GM18511 (cell line): Measurements from ENCODE around the gene IRGQ.
"Not testable (repeated sequence)": the region's sequence is repeated elsewhere in the genome, so short reads cannot be mapped to it uniquely, and the experiment has no call there.

Source experiments
- ATAC-seq: cut with Tn5 transposase; IDR thresholded peaks from one replicate; pipeline ENCODE4 v1.9.1; 2021; ENCODE audit warnings: mild to moderate bottlenecking, moderate library complexity; ENCODE audit not compliant: unreplicated experiment

IRGQ gene, protein sequence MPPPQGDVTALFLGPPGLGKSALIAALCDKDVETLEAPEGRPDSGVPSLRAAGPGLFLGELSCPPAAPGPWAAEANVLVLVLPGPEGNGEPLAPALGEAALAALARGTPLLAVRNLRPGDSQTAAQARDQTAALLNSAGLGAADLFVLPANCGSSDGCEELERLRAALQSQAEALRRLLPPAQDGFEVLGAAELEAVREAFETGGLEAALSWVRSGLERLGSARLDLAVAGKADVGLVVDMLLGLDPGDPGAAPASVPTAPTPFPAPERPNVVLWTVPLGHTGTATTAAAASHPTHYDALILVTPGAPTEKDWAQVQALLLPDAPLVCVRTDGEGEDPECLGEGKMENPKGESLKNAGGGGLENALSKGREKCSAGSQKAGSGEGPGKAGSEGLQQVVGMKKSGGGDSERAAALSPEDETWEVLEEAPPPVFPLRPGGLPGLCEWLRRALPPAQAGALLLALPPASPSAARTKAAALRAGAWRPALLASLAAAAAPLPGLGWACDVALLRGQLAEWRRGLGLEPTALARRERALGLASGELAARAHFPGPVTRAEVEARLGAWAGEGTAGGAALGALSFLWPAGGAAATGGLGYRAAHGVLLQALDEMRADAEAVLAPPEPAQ

DNA sequence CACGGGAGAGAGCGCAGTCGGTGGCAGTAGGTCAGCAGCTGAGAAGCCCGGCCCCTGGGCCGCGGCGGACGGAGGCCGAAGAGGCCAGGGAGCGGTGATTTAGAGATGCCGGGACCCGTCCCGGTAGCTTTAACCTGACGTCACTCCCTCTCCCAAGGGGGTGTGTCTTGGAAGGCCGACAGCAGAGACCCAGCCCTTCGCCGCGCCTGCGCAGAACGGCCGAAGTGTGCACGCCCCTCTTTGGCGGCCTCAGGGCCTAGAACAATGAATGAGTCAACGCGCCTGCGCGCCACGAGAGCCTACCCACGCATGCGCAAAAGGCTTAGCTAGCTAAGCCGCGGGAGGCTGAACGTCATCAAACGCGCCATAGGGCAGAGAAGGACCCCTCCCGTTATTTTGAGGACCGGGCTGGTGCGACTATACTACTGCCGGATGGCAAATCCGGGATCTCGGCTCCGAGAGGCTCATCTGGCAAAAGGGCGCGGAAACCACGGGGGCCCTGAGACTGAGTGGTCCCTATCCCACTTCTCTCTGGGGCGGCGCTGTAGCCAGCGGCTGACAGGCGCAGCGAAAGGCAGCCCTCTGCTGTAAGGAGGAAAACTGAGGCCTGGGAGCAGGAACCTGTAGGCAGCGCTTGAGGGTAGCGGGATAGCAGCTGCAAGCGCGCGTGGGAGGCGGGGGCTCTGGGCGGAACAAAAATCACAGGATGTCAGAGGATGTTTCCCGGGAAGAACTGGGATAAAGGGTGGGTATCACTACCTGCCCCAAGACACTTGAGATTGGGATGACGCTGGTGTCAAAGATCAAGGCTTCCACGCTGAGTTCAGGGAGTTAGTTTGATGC, at the start of gene IRGQ, which contains the start of gene ZNF576:
Gene IRGQ (minus strand): TSS at position 136 of the 843 bp plus-strand sequence. CDS start 796 bp downstream, outside the sequence.
Gene ZNF576 (plus strand): TSS at position 597 of the 843 bp plus-strand sequence. CDS start 514 bp downstream, outside the sequence.
- peak; percentile 79 for ATAC-seq

DNA sequence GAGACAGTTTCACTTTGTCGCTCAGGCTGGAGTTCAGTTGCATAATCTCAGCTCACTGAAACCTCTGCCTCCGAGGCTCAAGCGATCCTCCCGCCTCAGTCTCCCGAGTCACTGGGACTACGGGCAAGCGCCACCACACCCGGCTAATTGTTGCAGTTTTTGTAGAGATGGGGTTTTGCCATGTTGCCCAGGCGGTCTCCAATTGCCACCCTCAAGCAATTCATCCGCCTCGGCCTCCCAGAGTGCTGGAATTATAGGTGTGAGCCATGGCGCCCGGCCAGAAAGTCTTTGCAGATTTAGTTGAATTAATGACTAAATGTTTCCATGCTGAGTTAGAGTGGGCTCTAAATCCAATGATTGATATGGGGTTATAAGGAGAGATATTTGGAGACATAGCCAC, 48.2 kb upstream of the IRGQ start:
- ATAC-seq: no peak

DNA sequence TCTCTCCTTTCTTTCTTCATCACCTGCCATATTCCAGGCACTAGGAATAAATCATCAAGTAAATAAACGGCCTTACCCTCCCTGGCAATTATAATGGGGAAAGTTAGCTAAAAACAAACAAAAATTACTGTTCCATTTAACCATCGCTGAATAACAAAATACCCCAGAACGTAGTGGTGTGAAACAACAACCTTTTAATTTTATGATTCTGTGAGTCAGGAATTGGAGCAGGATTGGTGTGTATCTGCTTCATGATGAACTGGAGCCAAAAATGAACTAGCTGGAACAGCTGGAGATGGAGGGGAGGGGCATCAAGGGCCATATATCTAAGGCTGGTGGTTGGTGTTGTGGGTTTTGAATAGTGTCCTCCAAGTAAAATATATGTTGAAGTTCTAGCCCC, 47.4 kb upstream of the IRGQ start:
- no peak for ATAC-seq

DNA sequence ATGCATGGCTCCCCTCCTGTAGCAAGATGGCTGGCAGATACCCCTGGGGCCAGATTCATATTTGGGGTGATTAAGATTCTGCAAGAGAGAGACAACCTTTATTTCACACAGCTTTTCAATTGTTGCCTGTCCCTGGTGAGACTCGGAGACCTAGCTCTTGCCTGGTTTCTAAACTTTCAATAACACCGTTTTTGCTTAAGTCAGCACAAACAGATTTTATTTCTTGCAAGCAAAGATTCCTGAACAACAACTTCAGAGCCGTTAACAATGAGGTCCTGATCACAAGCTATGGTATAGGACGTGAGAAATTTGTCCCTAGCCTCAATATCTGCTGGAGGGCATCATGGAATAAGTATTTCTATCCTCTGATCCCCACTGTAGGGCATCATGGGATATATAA, 46.6 kb upstream of the IRGQ start:
- ATAC-seq: no peak

DNA sequence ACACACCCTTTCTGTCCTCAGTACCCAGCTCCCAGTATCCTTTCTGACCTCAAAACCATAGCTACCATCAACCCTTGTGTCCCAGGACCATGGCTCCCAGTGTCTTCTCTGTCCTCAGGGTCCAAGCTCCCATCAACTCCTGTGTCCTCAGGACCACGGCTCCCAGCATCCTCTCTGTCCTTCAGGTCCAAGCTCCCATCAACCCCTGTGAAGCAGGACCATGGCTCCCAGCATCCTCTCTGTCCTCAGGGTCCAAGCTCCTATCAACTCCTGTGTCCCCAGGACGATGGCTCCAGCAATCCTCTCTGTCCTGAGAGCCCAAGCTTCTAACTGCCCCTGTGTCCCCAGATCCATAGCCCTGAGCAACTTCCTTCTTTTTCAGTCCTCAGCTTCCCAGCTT, 45.4 kb upstream of the IRGQ start:
- no peak for ATAC-seq

DNA sequence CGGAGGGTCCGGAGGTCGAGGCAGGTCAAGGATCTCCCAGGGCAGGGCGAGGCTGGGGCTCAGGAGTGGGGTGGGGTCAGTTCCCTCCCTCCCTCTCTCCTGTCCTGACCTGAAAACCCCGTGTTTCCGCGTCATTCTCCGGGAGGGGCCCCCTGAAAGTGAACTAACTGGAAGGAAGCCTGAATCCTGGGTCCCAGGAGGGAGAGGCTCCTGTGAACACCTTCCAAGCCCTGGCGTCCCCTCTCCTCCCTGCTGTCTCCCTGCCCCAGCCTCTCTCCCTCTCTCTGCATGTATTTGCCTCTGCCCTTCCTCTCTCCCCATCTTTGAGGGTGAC, 44.5 kb upstream of the IRGQ start:
- ATAC-seq: no peak

DNA sequence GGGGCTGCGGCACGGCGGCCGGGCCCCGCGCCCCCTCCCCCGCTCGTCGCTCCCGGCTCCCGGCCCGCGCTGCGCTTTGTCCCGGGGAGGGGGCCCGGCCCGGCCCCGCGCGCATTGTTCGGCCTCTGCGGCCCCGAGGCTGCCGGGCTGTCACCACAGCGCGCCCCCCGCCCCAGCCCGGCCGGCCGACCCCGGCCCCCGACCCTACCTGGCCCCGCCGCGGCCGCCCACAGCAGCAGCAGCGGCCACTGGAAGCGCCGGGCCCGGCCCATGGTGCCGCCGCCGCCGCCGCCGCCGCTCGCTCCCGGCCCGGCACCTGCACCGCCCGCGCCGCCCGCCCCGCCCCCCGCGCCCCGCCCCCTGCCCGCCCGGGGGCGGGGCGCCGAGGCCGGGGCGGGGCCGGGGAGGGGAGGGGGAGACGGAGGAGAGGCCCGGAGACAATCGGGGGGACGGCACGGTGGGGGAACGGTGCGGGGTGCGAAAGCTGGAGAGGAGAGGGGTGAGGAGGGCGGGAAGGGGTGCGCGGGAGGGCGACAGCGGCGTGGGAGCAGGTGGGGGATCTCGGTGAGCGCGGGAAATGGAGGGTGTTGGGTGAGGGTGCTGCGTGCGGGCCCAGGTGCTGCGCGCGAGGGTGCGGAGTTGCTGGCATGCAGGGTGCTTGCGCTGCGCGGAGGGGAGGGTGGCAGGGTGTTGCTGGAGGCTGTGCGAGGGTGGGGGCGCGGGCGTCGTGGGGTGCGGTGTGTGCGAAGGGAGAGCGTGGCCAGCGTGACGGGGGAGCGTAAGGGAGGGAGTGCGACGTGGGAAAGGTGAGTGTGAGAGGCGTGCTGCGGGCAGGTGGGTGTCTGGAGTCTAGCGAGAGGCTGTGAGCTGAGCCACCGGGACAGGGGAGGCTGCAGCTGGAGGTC, 43.8 kb upstream of the IRGQ start, which contains the start of gene CADM4:
Gene CADM4 (minus strand): TSS at position 332 of the 905 bp plus-strand sequence. CDS start 60 bp downstream, at position 272.
- no peak for ATAC-seq

DNA sequence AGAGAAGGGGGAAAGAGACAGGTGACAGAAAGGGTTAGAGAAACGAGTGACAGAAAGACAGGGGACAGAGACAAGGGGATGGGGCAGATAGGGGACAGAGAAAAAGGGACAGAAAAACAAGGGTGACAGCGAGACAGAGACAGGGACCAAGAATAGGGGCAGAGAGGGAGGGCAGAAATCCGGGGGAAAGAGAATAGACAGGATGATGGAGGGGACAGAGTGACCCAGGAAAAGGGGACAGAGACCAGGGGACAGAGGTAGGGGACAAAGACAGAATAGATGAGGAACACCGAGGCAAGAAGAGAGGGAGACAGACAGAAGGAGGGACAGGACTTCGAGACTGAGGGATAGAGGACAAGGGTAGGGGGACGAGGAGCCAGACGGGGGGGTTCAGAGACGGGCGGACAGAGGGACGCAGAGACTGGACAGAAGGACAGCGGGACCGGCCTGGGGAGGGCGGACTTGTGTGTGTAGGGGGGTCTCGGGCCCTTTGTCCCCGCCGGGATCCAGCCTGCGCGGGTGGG, 43.1 kb upstream of the IRGQ start:
- no peak for ATAC-seq

DNA sequence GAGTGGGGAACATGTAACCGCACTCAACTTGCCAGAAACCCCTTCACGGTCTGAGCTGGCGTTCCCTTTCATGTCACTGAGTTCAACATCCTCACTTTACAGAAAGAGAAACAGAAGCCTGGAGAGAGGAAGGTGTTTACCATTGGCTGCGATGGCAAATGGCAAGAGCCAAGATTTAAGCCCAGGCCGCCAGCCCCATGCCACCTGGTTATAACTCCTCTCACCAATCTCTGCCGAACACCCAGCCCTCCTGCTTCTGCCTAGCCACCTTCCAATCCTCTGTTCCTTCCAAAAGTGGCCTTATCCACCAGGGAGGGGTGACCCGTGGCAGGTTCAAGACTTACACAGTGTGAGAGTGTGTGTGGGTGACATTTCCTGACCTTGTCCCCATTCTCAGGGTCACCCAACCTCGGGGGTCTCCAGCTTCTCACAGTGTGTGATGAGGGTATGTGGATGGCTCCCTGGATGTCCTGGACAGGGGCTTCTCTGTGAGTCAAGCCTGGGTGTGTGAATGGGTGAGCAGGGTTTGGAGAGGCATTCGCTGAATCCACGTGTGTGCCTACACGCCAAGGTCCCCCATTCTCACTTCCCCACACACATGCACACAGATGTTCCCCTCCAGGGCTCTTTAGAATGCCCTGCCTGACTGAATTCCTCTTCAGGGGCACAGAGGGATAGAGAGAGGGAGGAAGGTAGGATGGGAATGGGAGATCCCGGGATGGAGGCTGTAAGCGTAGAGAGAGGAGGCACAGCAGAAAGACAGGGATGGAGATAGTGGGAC, 42.5 kb upstream of the IRGQ start:
- ATAC-seq: no peak

DNA sequence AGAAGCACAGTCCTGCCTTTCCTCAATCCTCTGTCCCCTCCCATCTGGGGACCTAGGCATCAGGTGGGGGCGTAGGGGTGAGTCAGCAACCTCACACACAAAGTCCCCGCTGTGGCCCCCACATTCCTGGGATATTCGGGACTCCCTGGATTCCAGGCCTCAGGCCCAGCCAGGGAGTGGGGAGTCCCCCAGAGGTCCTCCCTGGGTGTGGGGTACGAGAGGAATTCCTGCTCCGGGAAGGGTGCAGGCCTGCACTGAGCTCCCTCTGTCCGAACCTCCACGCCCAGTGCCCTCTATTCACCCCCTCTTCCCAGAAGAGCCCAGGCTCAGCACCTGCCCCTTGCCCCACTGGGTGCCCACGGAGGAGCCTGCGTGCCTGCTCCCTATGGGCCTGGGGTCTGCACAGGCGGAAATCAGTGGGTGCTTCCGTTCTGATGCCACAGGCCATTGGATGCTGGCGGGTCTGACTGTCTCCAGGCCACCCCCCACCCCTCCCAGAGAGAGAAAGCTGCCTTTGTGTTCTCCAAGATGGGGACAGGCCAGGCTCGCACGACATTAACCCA, 40.3 kb upstream of the IRGQ start:
- ATAC-seq: no peak

DNA sequence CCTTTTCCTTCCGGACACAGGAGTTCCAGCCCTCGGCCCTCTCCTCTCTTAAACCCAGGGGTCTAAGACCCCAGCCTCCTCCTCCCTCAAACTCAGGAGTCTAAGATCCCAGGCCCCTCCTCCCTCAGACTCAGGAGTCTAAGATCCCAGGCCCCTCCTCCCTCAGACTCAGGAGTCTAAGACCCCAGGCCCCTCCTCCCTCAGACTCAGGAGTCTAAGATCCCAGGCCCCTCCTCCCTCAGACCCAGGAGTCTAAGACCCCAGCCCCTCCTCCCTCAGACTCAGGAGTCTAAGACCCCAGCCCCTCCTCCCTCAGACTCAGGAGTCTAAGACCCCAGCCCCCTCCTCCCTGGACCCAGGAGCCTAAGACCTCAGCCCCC, 39.6 kb upstream of the IRGQ start:
- ATAC-seq: not testable (repeated sequence)

DNA sequence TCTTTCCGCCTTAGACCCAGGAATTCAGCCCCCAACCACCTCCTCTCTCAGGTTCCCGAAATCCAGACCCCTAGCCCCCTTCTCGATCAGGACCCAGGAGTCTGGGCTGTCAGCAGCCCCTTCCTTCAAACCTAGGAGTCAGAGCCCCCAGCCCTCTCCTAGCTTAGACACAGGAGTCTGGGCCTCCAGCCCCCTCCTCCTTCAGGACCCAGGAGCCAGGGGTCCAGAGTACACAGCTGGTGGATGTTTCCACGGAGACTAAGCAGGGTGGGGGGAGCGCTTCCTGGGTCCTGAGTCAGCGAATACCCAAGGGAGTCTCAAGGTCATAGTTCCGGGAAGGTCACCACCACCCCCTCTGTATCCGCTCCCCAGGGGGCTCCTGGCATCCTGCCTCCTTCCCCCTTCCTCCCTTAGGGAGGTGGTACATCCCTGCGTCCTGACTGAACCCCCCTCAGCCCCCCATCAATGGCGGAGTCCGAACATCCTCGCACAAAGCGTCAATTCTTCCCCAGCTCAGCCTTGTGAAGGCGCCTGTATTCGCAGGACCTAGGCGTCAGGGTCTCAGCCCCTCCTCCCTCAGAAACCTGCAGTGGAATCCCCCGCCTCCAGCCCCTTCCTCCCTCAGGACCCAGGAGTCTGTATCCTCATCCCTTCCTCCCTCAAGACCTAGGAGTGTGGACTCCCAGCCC, 39.1 kb upstream of the IRGQ start:
- ATAC-seq: no peak

DNA sequence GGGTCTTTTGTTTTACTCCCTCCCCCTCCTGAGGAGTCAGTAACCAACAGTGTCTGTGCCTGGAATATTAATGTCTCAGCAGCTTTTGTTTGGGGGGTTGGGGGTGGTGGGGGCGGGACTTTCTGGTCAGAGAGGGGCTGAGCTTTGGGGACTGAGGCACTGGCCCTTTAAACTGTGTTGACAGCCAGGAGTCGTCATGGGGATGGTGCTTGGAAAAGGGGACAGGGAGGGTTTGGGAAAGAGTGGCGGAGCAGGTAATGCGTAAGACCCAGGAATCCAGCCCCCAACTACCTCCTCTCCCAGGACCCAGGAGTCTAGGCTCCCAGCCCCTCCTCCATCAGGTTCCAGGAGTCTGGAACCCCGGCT, 38.6 kb upstream of the IRGQ start:
- ATAC-seq: no peak

DNA sequence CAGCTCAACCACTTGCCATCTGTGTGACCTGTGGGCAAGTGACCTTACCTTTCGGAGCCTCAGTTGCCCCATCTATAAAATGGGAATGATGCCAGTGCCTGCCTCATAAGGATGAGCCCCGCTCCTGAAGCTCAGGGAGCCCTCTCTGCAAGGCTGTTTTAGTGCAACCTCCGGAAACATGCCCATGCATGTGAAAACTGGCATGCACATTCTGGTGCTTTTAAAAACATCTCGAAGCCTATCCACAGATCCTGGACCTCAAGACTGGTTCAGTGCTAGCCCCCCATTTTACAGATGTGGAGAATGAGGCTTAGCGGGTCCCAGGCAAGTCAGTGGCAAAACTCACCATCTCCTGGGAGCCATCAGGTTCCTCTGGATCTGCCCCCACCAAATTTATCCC, 38.1 kb upstream of the IRGQ start:
- no peak for ATAC-seq

DNA sequence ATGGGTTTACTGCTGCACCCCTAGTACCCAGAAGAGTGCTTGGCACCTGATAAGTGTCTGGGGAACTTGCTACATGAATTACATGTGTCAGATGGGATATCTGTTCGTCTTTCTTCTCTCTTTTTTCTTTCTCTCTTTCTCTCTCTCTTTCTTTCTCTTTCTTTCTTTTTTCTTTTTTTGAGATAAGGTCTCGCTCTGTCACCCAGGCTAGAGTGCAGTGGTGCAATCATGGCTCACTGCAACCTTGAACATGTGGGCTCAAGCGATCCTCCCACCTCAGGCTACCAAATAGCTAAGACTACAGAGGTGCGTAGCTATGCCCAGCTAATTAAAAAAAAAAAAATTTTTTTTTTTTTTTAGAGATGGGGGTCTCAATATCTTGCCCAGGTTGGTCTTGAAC, 37.6 kb upstream of the IRGQ start:
- no peak for ATAC-seq

DNA sequence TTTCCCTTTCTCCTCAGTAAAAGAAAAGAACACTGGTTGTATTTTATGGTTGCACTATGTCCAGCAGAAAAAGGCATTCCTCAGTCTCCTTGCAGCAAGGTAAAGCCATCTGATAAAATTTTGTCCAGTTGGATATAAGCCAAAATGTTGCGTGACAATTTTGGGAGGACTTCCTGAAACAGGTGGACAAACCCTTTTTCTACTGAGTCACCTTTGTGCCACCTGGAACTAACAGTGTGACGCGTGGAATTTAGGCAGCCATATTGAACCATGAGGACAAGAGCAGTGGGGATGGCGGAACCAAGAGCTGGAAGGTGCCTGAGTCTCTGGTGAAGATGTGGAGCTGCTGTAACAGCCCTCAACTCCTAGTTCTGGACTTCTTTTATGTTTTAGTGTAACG, 35.6 kb upstream of the IRGQ start:
- no peak for ATAC-seq

DNA sequence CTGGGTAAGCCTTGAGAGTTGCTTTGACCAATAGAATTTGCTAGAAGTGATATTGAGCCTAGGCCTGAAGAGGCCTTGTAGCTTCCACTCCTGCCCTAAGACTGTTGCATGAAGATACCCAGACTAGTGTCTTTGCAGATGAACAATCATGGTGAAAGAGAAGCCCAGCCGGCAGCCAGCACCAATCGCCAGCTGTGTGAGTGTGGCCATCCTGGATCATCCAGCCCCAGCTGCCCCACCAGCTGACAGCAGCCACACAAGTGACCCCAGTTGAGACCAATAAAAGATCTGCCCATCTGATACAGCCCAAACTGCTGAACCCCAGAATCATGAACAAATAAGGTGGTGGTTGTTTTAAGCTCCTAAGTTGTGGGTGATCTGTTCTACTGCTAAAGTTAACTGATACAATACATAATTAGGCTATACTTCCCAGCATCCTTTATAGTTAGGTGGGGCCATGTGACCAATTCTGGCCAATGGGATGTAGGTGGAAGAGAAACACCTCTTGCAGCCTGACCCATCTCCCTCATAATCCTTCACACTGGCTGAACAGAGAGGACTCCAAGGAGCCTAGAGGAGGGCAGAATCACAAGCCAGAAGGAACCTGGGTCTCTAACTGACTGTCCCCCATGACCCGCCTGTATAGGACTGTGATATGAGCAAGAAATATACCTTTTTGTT, 32.9 kb upstream of the IRGQ start:
- no peak for ATAC-seq

DNA sequence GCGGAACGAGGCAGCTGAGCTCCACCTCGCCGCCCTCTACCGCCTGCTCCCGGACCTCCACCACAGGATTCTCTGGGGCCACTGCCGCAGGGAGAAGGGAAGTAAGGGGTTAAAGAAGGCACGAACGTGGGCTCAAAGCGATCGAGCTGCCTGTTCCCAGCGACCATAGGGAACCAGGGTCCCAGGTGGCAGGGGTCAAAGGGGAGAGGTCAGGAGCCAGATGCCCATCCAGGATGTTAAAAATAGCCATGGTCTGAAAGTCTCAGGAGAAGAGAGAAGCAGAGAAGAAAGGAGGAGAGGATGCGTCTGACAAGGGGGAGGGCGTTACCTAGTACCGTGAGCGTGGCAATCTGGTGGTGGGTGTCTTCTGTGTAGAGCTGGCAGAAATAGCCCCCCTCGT, 30.9 kb upstream of the IRGQ start:
- ATAC-seq: no peak
